ENCODE results near the gene ST8SIA4.

ST8SIA4 gene

DNA sequence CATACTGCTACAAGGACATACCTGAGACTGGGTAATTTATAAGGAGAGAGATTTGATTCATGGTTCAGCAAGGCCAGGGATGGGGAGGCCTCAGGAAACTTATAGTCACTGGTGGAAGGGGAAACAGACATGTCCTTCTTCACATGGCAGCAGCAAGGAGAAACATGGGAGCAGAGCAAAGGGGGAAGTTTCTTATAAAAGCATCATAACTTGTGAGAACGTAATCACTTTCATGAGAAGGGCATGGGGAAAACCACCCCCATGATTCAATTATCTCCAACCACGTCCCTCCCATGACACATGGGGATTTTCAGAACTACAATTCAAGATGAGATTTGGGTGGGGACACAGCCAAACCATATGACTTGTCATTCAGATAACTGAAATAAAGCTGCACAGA is 100.9 kb downstream of the ST8SIA4 start:
- no peaks in the 10 kb centered on the region for H3K36me3 ChIP-seq (ENCODE audit: insufficient read depth, low read length)
- no peaks in the 10 kb centered on the region for H3K79me2 ChIP-seq (ENCODE audit: insufficient read depth, low read length)
- no peak for TF ChIP-seq EZH2 (IDR thresholded peaks at IDR 0.05; ENCODE audit: borderline replicate concordance, low read length)
- TF ChIP-seq, protein P1, sequence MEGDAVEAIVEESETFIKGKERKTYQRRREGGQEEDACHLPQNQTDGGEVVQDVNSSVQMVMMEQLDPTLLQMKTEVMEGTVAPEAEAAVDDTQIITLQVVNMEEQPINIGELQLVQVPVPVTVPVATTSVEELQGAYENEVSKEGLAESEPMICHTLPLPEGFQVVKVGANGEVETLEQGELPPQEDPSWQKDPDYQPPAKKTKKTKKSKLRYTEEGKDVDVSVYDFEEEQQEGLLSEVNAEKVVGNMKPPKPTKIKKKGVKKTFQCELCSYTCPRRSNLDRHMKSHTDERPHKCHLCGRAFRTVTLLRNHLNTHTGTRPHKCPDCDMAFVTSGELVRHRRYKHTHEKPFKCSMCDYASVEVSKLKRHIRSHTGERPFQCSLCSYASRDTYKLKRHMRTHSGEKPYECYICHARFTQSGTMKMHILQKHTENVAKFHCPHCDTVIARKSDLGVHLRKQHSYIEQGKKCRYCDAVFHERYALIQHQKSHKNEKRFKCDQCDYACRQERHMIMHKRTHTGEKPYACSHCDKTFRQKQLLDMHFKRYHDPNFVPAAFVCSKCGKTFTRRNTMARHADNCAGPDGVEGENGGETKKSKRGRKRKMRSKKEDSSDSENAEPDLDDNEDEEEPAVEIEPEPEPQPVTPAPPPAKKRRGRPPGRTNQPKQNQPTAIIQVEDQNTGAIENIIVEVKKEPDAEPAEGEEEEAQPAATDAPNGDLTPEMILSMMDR (IDR thresholded peaks at IDR 0.05; ENCODE audit: low read length), result no peak
- no peaks in the 10 kb centered on the region for H3K27me3 ChIP-seq (ENCODE audit: insufficient read depth, low read length)
- no peak overlapping the region for H3K4me2 ChIP-seq (ENCODE audit: low read length)
- H2AFZ ChIP-seq (ENCODE audit: low read length), result no peak overlapping the region
- no peaks in the 10 kb centered on the region for H3K9me2 ChIP-seq (ENCODE audit: low read depth, low read length)
- no peak overlapping the region for H3K9ac ChIP-seq (ENCODE audit: low read length)
- H4K20me1 ChIP-seq (ENCODE audit: insufficient read depth, low read length), result no peaks in the 10 kb centered on the region
- H3K27ac ChIP-seq (ENCODE audit: low read depth, low read length, poor library complexity, severe bottlenecking), result no peak overlapping the region
- no peaks in the 10 kb centered on the region for H3K4me1 ChIP-seq (ENCODE audit: insufficient read depth, low read length, severe bottlenecking)
- H3F3A ChIP-seq (ENCODE audit: insufficient read depth, low read length), result no peaks in the 10 kb centered on the region
- H3K9me3 ChIP-seq (ENCODE audit: low read length), result no peaks in the 10 kb centered on the region
- H3K4me3 ChIP-seq (ENCODE audit: low read depth, low read length, poor library complexity, severe bottlenecking), result no peak overlapping the region

DNA sequence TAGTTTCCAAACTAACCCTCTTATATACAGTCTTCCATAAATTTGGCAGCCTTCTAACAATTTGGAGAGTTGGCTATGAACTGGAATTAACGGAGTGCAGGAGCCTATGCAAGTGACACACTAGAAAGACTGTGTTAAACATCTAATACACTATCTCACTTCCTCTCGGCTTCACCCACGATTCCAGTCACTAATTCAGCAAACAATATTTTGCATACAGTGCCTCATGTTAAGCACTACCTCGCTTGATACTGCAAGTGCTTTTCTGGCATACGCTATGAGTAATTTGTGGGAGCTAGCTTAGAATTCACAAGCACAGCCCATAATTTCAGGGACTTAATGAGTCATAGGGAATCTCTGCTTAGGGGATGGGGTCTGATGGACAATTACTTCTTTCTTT is 102.5 kb downstream of the ST8SIA4 start:
- Histone ChIP-seq H3F3A (ENCODE audit: insufficient read depth, low read length) (no peaks in the 10 kb centered on the region), H3K4me1 (ENCODE audit: insufficient read depth, low read length, severe bottlenecking) (no peaks in the 10 kb centered on the region), H3K27me3 (ENCODE audit: insufficient read depth, low read length) (no peaks in the 10 kb centered on the region), H3K4me3 (ENCODE audit: low read depth, low read length, poor library complexity, severe bottlenecking) (no peak overlapping the region), H3K4me2 (ENCODE audit: low read length) (no peak overlapping the region), H4K20me1 (ENCODE audit: insufficient read depth, low read length) (no peaks in the 10 kb centered on the region), H2AFZ (ENCODE audit: low read length) (no peak overlapping the region), H3K9me2 (ENCODE audit: low read depth, low read length) (no peaks in the 10 kb centered on the region), H3K27ac (ENCODE audit: low read depth, low read length, poor library complexity, severe bottlenecking) (no peak overlapping the region), H3K36me3 (ENCODE audit: insufficient read depth, low read length) (no peaks in the 10 kb centered on the region), H3K79me2 (ENCODE audit: insufficient read depth, low read length) (no peaks in the 10 kb centered on the region), H3K9me3 (ENCODE audit: low read length) (no peaks in the 10 kb centered on the region), H3K9ac (ENCODE audit: low read length) (no peak overlapping the region)
- TF ChIP-seq, protein P1 (IDR thresholded peaks at IDR 0.05; ENCODE audit: low read length), result no peak
- TF ChIP-seq EZH2 (IDR thresholded peaks at IDR 0.05; ENCODE audit: borderline replicate concordance, low read length), result no peak

DNA sequence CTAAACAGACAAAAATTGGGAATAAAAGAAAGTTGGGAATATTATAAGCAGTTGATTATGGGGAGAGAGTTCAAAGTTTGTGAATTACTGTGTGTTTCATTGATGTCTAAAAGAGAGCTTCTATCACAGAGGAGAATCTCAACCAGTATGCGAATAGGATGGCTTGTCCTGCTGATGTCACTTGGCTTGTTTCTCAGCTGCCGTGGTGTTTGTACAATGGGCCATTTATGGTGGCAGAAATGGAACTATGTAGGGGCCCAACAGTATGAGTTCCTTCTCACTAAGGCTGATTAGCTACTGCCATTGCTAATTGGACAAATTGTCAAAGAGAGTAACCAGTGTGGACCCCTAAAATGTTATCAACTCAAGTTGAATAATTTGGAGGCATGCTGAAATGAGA is 103.9 kb downstream of the ST8SIA4 start:
- TF ChIP-seq EZH2 (IDR thresholded peaks at IDR 0.05; ENCODE audit: borderline replicate concordance, low read length), result no peak
- TF ChIP-seq, protein P1 (IDR thresholded peaks at IDR 0.05; ENCODE audit: low read length), result no peak

More for the DNA sequence above, 103.9 kb downstream of the ST8SIA4 start:
- Histone ChIP-seq H3K9me3 (ENCODE audit: low read length) (no peaks in the 10 kb centered on the region), H3K79me2 (ENCODE audit: insufficient read depth, low read length) (no peaks in the 10 kb centered on the region), H3K9me2 (ENCODE audit: low read depth, low read length) (no peaks in the 10 kb centered on the region), H2AFZ (ENCODE audit: low read length) (no peak overlapping the region), H3F3A (ENCODE audit: insufficient read depth, low read length) (no peaks in the 10 kb centered on the region), H4K20me1 (ENCODE audit: insufficient read depth, low read length) (no peaks in the 10 kb centered on the region), H3K4me2 (ENCODE audit: low read length) (no peak overlapping the region), H3K4me3 (ENCODE audit: low read depth, low read length, poor library complexity, severe bottlenecking) (no peak overlapping the region), H3K27ac (ENCODE audit: low read depth, low read length, poor library complexity, severe bottlenecking) (no peak overlapping the region), H3K36me3 (ENCODE audit: insufficient read depth, low read length) (no peaks in the 10 kb centered on the region), H3K4me1 (ENCODE audit: insufficient read depth, low read length, severe bottlenecking) (no peaks in the 10 kb centered on the region), H3K9ac (ENCODE audit: low read length) (no peak overlapping the region), H3K27me3 (ENCODE audit: insufficient read depth, low read length) (no peaks in the 10 kb centered on the region)

All from OCI-LY1 (cell line).